SK-N-SH treated with all-trans-retinoic acid at 6 μM for 48 hours (cell line): ENCODE results near the gene EMID1.

ENCODE experiments used
- ARNTL ChIP-seq: fragments of 450-650 bp; formaldehyde crosslinking; IDR thresholded peaks from 2 replicates; pipeline ENCODE4 v1.5.0; 2020; ENCODE audit warnings: low read depth, mild to moderate bottlenecking, moderate library complexity, borderline replicate concordance
- OSR1 ChIP-seq: fragments of 250-450 bp; sonication (Bioruptor Pico); IDR thresholded peaks from 2 replicates; pipeline ENCODE4 v1.8.0; 2022; ENCODE audit warnings: moderate library complexity, mild to moderate bottlenecking, inconsistent platforms
- PATZ1 ChIP-seq: fragments of 250-450 bp; sonication (Bioruptor Pico); IDR thresholded peaks from 2 replicates; pipeline ENCODE4 v1.8.0; 2020; ENCODE audit warnings: mild to moderate bottlenecking, moderate library complexity, borderline replicate concordance
- TOX ChIP-seq: fragments of 250-450 bp; sonication (Bioruptor Pico); IDR thresholded peaks from 2 replicates; pipeline ENCODE4 v1.8.0; 2021; ENCODE audit warnings: mild to moderate bottlenecking, moderate library complexity, borderline replicate concordance
- ZFP3 ChIP-seq: fragments of 250-450 bp; sonication (Bioruptor Pico); IDR thresholded peaks from 2 replicates; pipeline ENCODE4 v1.5.0; 2020; ENCODE audit warnings: mild to moderate bottlenecking, moderate library complexity
- ZNF70 ChIP-seq: fragments of 450-650 bp; formaldehyde crosslinking; IDR thresholded peaks from 2 replicates; pipeline ENCODE4 v1.5.0; 2020; ENCODE audit warnings: mild to moderate bottlenecking, moderate library complexity
- ZNF8 ChIP-seq: fragments of 450-650 bp; formaldehyde crosslinking; IDR thresholded peaks from 2 replicates; pipeline ENCODE4 v1.5.0; 2020; ENCODE audit warnings: mild to moderate bottlenecking, moderate library complexity
- TF ChIP-seq, protein P1 (sequence below): fragments of 250-450 bp; sonication (Bioruptor Pico); IDR thresholded peaks from 2 replicates; pipeline ENCODE4 v1.5.1; 2020; ENCODE audit warnings: low read depth, mild to moderate bottlenecking, moderate library complexity
- TF ChIP-seq, protein P2 (sequence below): fragments of 250-450 bp; sonication (Bioruptor Pico); IDR thresholded peaks from 2 replicates; pipeline ENCODE4 v1.5.0; 2020; ENCODE audit warnings: mild to moderate bottlenecking, moderate library complexity

DNA sequence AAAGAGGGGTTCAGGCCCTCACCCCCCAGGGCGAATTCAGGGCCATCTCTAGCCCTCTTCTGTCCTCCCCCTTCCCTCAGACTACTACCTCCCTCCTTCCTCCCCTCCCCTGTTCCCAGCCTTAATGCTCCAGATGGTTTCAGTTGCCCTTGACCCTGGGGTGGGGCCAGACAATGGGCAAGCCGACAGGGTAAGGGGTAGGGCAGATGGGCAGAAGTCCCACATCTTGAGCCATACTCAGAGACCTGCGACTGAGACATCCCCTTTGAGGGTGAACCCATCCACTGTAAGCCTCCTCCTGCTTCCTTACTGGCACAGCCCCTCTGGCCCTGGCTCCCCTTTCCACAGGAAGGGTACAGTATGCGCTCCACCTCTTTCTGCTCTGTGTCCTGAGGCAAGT, 60.2 kb downstream of the EMID1 start:
- no peak for TF ChIP-seq ZFP3 (CRISPR knock-in tag)
- no peak for TF ChIP-seq TOX (CRISPR knock-in tag)
- TF ChIP-seq, protein P1, sequence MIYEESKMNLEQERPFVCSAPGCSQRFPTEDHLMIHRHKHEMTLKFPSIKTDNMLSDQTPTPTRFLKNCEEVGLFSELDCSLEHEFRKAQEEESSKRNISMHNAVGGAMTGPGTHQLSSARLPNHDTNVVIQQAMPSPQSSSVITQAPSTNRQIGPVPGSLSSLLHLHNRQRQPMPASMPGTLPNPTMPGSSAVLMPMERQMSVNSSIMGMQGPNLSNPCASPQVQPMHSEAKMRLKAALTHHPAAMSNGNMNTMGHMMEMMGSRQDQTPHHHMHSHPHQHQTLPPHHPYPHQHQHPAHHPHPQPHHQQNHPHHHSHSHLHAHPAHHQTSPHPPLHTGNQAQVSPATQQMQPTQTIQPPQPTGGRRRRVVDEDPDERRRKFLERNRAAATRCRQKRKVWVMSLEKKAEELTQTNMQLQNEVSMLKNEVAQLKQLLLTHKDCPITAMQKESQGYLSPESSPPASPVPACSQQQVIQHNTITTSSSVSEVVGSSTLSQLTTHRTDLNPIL (CRISPR knock-in tag): no peak
- no peak for TF ChIP-seq ZNF8 (CRISPR knock-in tag)
- TF ChIP-seq PATZ1 (CRISPR knock-in tag): no peak
- no peak for TF ChIP-seq ZNF70 (CRISPR knock-in tag)
- TF ChIP-seq ARNTL (CRISPR knock-in tag): no peak
- no peak for TF ChIP-seq OSR1 (CRISPR knock-in tag)
- TF ChIP-seq, protein P2, sequence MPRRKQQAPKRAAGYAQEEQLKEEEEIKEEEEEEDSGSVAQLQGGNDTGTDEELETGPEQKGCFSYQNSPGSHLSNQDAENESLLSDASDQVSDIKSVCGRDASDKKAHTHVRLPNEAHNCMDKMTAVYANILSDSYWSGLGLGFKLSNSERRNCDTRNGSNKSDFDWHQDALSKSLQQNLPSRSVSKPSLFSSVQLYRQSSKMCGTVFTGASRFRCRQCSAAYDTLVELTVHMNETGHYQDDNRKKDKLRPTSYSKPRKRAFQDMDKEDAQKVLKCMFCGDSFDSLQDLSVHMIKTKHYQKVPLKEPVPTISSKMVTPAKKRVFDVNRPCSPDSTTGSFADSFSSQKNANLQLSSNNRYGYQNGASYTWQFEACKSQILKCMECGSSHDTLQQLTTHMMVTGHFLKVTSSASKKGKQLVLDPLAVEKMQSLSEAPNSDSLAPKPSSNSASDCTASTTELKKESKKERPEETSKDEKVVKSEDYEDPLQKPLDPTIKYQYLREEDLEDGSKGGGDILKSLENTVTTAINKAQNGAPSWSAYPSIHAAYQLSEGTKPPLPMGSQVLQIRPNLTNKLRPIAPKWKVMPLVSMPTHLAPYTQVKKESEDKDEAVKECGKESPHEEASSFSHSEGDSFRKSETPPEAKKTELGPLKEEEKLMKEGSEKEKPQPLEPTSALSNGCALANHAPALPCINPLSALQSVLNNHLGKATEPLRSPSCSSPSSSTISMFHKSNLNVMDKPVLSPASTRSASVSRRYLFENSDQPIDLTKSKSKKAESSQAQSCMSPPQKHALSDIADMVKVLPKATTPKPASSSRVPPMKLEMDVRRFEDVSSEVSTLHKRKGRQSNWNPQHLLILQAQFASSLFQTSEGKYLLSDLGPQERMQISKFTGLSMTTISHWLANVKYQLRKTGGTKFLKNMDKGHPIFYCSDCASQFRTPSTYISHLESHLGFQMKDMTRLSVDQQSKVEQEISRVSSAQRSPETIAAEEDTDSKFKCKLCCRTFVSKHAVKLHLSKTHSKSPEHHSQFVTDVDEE (CRISPR knock-in tag): no peak
